Prostate gland (tissue), 2 donors: ENCODE data around the gene SMIM14.

Source experiments
- POLR2AphosphoS5 ChIP-seq: sonication (generic); formaldehyde crosslinking; IDR thresholded peaks from one replicate; pipeline ENCODE4 v1.6.1; 2017; ENCODE audit warnings: antibody characterized with exemption
- TF ChIP-seq, protein P1 (sequence below), 4 experiments: fragments of 200-600 bp in 2 of 4; fragments of 450-650 bp in 2 of 4; sonication (generic) in 2 of 4; IDR thresholded peaks; 1 replicate in 3 of 4; 2 replicates in 1 of 4; pipeline ENCODE4 v1.5.1; 2016 to 2019; ENCODE audit warnings: antibody characterized with exemption in 4 of 4, mild to moderate bottlenecking in 2 of 4, moderate library complexity in 2 of 4

GRCh38 chr4:39571054-39571453, 67.6 kb downstream of the SMIM14 start:
- TF ChIP-seq POLR2AphosphoS5, result no peak
- TF ChIP-seq, protein P1, sequence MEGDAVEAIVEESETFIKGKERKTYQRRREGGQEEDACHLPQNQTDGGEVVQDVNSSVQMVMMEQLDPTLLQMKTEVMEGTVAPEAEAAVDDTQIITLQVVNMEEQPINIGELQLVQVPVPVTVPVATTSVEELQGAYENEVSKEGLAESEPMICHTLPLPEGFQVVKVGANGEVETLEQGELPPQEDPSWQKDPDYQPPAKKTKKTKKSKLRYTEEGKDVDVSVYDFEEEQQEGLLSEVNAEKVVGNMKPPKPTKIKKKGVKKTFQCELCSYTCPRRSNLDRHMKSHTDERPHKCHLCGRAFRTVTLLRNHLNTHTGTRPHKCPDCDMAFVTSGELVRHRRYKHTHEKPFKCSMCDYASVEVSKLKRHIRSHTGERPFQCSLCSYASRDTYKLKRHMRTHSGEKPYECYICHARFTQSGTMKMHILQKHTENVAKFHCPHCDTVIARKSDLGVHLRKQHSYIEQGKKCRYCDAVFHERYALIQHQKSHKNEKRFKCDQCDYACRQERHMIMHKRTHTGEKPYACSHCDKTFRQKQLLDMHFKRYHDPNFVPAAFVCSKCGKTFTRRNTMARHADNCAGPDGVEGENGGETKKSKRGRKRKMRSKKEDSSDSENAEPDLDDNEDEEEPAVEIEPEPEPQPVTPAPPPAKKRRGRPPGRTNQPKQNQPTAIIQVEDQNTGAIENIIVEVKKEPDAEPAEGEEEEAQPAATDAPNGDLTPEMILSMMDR (IDR thresholded peaks at IDR 0.05), result no peak
